ENCODE measurements around the gene SERPINA6. TPM values are rescaled to one million over a fixed set of nuclear protein-coding genes. Genes with fewer than 3 reads are reported as not detected.
A peak's percentile ranks its signal among the peaks of the same experiment; 100 is the strongest.

Gene SERPINA6
- total and polyA plus RNA-seq, 2 donors (not counting 1 experiment from before 2014, with no cell fraction given): not detected

GRCh38 chr14:94342334-94342934, 19.3 kb upstream of the SERPINA6 start:
- no peak overlapping the region for H3K9ac ChIP-seq (ENCODE audit: insufficient read depth, low read length)
- H3K9me3 ChIP-seq (ENCODE audit: control insufficient read depth, insufficient read depth, low read depth, low read length): no peaks in the 10 kb centered on the region
- H3K4me3 ChIP-seq (replicated peaks in 1 of 4; ENCODE audit: control extremely low read depth in 1 of 4, insufficient read depth in 1 of 4, low read depth in 3 of 4, low read length in 4 of 4): peak overlapping the region in 1 of 4 experiments; percentile 8
- H3K27me3 ChIP-seq (ENCODE audit: control insufficient read depth, insufficient read depth, low read length): no peaks in the 10 kb centered on the region
- H3K4me1 ChIP-seq (ENCODE audit: control insufficient read depth, extremely low read depth, insufficient read depth, low read length): peaks cover 4% of the 10 kb centered on the region
- H4K20me1 ChIP-seq (ENCODE audit: control insufficient read depth, extremely low read depth, insufficient read depth, low read length): no peaks in the 10 kb centered on the region
- H3K79me2 ChIP-seq (ENCODE audit: control insufficient read depth, insufficient read depth, low read length): no peaks in the 10 kb centered on the region
- H3K36me3 ChIP-seq (ENCODE audit: control insufficient read depth, insufficient read depth, low read length): no peaks in the 10 kb centered on the region
- peak overlapping the region; percentile 75 for H3K27ac ChIP-seq (ENCODE audit: insufficient read depth, low read length)
- TF ChIP-seq CTCF (conservative IDR thresholded peaks at IDR 0.05 in 1 of 2, IDR thresholded peaks at IDR 0.05 in 1 of 2; ENCODE audit: low read depth in 1 of 2, low read length in 2 of 2) (no peak), EZH2 (IDR thresholded peaks at IDR 0.05; ENCODE audit: low read length, missing control alignments) (no peak)
- DNase-seq (ENCODE audit: low read depth in 2 of 2): peak; percentile 100
- H3K4me2 ChIP-seq (ENCODE audit: extremely low read depth, insufficient read depth, low read length): no peak overlapping the region
- H2AFZ ChIP-seq (ENCODE audit: low read length): peak overlapping the region; percentile 29

- peak overlapping the region; percentile 75 for H3K27ac ChIP-seq (ENCODE audit: insufficient read depth, low read length)
- no peaks in the 10 kb centered on the region for H3K79me2 ChIP-seq (ENCODE audit: control insufficient read depth, insufficient read depth, low read length)
- H3K9ac ChIP-seq (ENCODE audit: insufficient read depth, low read length): no peak overlapping the region
- H3K27me3 ChIP-seq (ENCODE audit: control insufficient read depth, insufficient read depth, low read length): no peaks in the 10 kb centered on the region
- TF ChIP-seq EZH2 (IDR thresholded peaks at IDR 0.05; ENCODE audit: low read length, missing control alignments) (no peak), CTCF (conservative IDR thresholded peaks at IDR 0.05 in 1 of 2, IDR thresholded peaks at IDR 0.05 in 1 of 2; ENCODE audit: low read depth in 1 of 2, low read length in 2 of 2) (no peak)
- peak overlapping the region; percentile 29 for H2AFZ ChIP-seq (ENCODE audit: low read length)
- H3K4me1 ChIP-seq (ENCODE audit: control insufficient read depth, extremely low read depth, insufficient read depth, low read length): peaks cover 4% of the 10 kb centered on the region
- peak overlapping the region in 1 of 4 experiments; percentile 8 for H3K4me3 ChIP-seq (replicated peaks in 1 of 4; ENCODE audit: control extremely low read depth in 1 of 4, insufficient read depth in 1 of 4, low read depth in 3 of 4, low read length in 4 of 4)
- DNase-seq (ENCODE audit: low read depth in 2 of 2): peak in 1 of 2 donors; percentile 74
- H3K36me3 ChIP-seq (ENCODE audit: control insufficient read depth, insufficient read depth, low read length): no peaks in the 10 kb centered on the region
- H4K20me1 ChIP-seq (ENCODE audit: control insufficient read depth, extremely low read depth, insufficient read depth, low read length): no peaks in the 10 kb centered on the region
- H3K4me2 ChIP-seq (ENCODE audit: extremely low read depth, insufficient read depth, low read length): peak overlapping the region; percentile 68
- no peaks in the 10 kb centered on the region for H3K9me3 ChIP-seq (ENCODE audit: control insufficient read depth, insufficient read depth, low read depth, low read length)
These were observed 18.7 kb upstream of the SERPINA6 start for GRCh38 chr14:94341656-94342333.

- no peak overlapping the region for H3K9ac ChIP-seq (ENCODE audit: insufficient read depth, low read length)
- no peak for DNase-seq (ENCODE audit: low read depth in 2 of 2)
These were observed 17.4 kb upstream of the SERPINA6 start for GRCh38 chr14:94340533-94340932.

More at GRCh38 chr14:94340533-94340932, 17.4 kb upstream of the SERPINA6 start:
- no peak overlapping the region for H3K4me2 ChIP-seq (ENCODE audit: extremely low read depth, insufficient read depth, low read length)
- no peaks in the 10 kb centered on the region for H3K9me3 ChIP-seq (ENCODE audit: control insufficient read depth, insufficient read depth, low read depth, low read length)
- no peak overlapping the region for H2AFZ ChIP-seq (ENCODE audit: low read length)
- H3K79me2 ChIP-seq (ENCODE audit: control insufficient read depth, insufficient read depth, low read length): no peaks in the 10 kb centered on the region
- H4K20me1 ChIP-seq (ENCODE audit: control insufficient read depth, extremely low read depth, insufficient read depth, low read length): no peaks in the 10 kb centered on the region
- no peaks in the 10 kb centered on the region for H3K27me3 ChIP-seq (ENCODE audit: control insufficient read depth, insufficient read depth, low read length)
- no peak overlapping the region for H3K4me3 ChIP-seq (replicated peaks in 1 of 4; ENCODE audit: control extremely low read depth in 1 of 4, insufficient read depth in 1 of 4, low read depth in 3 of 4, low read length in 4 of 4)
- H3K36me3 ChIP-seq (ENCODE audit: control insufficient read depth, insufficient read depth, low read length): no peaks in the 10 kb centered on the region
- TF ChIP-seq EZH2 (IDR thresholded peaks at IDR 0.05; ENCODE audit: low read length, missing control alignments) (no peak), CTCF (conservative IDR thresholded peaks at IDR 0.05 in 1 of 2, IDR thresholded peaks at IDR 0.05 in 1 of 2; ENCODE audit: low read depth in 1 of 2, low read length in 2 of 2) (no peak)
- H3K27ac ChIP-seq (ENCODE audit: insufficient read depth, low read length): no peak overlapping the region
- H3K4me1 ChIP-seq (ENCODE audit: control insufficient read depth, extremely low read depth, insufficient read depth, low read length): peaks cover 2% of the 10 kb centered on the region
